Activated CD4-positive, alpha-beta T cell treated with anti-CD3 and anti-CD28 coated beads, Interleukin-2, amount 50 U/mL, for 48 hours (primary cell): ENCODE measurements around the gene AOPEP.

Source experiments
- DNase-seq, 2 experiments: peaks; one replicate each; pipeline ENCODE4 v3.0.0-alpha.2; 2020

The AOPEP gene

DNA sequence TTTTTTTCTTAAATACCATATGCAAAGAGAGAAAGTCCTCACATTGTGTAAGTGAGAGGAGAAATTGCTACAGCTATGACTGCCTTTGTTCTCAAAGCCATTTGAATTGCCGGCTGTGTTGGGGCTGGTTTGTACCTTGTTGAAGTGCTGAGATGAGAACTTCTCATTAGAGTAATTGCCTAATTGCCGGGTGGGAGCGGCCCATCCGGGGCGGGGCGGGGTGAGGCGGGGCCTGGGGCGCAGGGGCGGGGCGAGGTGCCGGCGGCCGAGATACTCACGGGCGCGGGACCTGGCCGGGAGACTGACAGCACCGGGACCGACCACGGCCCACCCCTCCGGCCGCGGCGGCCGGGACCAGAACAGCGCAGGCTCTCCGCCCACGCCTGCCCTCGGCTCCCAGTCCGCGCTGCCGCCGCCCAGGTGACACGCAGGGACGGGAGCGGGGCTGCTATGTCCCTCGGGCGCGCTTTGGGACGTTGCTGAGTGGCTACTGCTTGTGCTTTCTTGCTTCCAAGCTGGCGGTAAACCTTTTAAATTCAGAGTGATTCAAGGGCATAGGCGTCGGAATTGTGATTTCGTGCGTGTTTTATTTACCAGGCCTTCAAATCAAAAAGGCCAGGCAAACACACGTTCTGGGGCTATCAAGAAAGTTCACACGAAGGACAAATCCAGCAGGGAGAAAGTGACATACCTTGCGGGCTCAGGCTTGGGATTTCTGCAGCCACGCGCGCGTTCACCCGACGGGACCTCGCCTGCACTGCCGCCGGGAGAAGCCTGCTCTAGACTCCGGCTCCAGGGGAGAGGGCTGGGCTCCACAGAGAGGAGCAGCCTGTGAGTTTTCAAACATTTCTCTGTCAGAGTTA lies 322.0 kb downstream of the AOPEP start:
- peak; percentile 54 to 59 for DNase-seq

DNA sequence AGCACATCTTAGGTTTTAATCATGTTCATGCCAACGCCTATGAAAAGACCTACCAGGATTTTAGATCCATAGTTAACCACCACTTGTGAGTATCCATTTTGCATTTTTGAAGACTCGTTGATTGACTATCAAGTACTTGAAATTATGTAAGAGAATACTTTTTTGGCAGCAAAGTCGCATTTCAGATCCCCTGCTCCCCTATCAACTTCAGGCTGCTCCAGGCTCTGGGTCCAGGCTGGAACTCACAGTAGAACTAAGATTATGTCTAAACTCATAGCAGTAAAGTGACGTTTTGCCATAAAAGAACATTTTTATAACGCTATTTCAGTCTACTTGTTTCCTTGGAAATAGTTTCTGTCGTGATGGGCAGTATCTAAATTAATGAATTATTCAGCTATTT lies 323.3 kb downstream of the AOPEP start:
- no peak for DNase-seq

DNA sequence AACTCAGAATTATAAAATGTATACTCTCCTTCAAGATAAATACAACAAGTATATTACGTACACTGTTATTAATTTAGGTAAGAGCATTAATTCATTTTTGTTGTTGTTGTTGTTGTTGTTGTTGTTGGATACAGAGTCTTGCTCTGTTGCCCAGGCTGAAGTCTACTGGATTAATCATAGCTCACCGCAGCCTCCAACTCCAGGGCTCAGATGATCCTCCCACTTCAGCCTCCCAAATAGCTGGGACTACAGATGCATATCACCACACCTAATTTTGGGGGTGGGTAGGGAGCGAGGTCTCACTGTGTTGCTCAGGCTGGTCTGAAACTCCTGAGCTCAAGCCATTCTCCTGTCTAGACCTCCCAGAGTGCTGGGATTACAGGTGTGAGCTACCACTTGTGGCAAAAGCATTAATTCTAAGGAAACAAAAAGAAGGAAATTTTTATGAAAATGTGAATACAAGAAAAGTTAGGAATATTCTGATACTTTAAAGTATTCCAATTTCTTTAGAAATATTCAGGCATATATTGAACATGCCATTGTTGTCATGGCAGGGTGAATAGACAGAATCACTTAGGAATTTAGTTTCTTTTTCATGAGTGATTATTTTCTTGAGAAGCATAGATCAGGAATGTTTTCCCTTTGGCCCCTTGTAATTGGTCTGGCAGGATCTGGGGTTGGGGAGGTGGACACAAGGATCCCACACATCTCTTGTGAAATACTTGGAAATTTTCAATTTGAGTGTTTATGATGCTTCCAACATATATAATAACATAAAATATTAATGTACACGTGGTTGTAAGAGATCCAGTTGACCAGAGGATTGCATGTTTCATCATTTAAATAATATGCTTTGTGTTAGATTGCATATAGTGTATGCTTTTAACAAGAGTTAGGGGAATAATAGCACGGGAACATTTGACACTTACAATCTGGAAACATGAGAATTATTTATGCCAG lies 327.4 kb downstream of the AOPEP start:
- DNase-seq: no peak

DNA sequence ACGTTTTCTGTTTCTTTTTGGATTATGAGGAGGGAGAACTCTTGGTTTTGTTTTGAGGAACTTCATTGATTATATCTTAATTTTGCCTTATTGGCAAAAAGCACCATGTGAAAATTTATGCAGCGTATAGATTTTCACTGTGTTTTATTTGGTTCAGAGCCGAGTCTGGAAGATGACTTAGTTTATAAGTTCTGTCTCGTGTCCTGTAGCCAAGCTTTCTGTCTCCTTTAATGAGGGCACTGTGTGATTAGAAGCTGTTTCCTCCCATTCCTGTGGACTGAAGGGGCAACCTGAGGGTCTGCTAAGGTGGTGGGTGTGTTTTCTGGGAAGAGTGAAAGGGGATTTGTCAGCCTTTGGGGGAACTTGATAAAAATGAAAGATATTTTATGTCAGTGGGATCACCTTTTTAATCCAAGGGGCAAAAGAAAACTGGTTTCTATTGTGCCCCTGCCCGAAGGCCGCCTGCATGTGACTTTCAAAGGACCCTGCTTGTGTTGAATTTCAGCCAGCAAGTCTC lies 328.9 kb downstream of the AOPEP start:
- DNase-seq: no peak

DNA sequence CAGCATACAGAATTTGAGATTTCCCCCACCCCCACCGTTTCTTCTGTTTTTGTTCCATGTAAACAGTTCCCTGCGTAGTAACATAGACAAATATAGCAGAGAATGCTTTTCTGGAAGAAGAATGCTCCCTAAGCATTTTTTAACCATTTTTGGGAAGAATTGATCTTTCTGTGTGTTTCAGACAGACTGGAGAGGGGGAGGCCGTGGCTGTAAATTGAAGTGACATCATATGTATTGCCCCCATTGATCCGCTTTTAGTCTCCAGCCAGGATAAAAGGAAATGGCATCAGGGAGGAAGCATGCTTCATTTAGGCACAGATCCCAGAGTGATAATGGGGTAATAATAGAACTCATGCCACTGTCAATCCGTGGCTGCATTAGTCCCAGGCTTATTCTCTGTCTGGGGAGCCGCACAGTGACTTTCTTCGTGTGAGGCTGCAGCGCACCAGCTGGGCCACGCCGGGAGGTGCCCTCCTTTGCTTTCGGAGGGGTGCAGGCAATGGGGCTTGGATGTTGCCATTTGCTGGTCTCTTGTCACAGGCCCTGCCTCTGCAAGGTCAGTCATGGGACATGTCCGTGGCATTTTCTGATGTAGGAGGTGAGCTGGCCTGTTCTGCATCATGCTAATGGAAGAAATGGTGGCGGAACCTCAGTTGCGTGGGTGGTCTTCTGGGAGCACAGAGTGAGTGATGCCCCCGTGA lies 329.5 kb downstream of the AOPEP start:
- no peak for DNase-seq

DNA sequence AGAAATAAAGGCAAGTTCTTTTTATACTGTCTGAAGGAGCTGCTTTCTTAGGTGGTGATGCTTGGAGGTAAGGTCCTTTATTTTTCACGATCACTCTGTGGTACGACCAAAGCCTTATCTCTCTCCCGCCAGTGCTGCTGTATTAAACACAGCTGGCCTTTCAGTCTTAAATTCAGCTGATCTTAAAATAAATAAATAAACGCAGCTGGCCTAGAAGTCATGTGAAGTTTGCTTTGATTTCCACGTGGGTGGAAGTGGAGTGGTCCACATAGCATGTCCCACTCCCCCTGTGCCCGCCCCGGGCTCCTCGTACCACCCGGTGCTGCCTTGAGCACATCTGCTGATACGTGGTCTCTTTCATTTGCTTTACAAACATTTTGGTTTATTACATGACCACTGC lies 330.6 kb downstream of the AOPEP start:
- DNase-seq: no peak

DNA sequence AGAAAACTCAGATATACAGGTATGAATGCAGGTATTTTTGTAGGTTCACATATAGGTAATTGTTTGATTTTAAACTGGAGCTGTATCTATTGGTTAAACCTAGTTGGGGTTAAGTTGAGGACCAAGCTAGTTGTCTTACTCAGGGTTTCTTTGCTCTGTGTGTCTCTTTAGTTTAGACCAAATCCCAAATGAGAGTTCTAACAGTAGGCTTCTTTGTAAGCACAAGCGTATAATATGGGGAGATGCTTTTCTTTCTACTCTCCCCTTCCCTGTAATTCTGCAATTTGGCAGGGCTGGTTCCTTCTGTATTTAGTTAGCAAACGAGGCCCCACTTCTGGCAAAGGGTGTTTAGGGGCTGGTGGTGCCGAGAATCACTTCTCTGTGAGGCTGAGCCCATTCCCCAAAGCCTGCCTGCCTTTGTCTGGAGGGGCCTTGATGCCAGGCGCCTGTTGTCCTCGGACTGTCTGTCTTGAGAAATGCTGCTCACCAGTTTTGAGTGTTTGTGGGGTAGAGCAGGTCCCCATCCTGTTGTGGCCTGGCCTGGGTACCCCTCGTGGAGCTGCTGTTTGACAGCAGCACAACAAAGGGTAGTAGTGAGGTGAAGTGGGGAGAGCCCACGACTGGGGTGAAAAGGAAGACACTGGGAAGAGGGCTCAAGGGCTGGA lies 331.8 kb downstream of the AOPEP start:
- no peak for DNase-seq

DNA sequence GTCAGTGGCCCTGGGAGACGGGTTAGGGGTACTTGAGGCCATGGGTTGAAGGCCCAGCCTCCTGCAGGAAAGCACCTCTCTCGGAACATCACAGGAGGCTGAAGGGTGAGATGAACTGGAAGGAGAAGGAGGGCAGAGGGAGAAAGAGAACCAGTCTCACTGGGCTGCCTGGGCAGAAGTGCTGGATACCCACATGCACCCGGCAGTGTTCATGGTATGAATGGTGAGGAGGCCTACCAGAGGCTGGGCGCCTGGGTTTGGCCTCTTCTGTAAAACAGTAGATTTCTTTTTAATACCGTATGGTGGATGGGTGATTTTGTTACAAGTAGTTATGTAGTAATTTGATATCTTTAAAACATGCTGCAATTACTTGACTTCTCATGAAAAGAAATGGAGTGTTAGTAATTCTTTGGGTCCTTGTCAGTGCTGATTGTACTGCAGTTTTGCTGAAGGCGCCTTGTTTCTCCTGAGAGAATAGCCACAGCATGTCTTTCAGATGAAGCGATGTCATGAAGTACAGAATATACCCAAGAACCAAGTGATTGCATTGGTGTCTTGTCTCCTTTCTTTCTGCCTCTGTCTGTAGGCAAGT lies 332.4 kb downstream of the AOPEP start:
- DNase-seq: no peak

DNA sequence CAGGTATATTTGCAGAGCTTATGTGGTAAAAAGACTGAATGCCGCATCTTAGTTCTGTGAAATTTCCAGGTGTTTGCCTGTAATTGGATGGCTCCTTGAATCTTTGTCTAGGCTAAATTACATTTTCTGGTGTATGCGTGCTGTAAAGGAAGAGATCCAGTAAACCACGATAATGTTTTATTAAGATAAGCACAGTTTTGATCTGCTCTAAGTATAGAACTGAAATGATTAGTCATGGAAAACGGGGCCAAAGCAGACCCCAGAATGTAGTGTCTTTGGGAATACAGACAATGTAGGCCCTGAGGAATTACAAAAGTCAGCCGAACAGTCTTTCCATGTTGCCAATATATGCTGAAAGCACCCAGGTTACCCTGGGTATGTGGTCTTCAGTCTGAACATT lies 333.7 kb downstream of the AOPEP start:
- DNase-seq: no peak

DNA sequence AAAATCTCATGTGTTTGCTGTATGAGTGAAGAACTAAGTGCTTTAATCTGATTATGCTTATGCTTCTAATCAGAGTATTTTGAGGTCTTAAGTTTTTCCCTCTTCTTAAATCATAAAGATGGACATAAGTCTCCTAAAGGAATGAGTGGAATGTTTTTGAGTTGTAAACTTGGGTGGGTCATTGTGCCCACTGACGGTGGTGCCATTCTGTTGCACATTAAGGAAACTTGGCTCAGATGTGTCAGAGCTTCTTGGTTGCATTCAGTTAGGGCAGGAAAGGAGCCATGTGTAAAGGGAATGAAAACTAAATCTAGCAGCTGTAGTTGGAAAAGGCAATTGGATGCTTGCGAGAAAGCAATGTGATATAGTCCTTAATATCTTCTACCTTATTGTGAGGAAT lies 334.4 kb downstream of the AOPEP start:
- DNase-seq: no peak

DNA sequence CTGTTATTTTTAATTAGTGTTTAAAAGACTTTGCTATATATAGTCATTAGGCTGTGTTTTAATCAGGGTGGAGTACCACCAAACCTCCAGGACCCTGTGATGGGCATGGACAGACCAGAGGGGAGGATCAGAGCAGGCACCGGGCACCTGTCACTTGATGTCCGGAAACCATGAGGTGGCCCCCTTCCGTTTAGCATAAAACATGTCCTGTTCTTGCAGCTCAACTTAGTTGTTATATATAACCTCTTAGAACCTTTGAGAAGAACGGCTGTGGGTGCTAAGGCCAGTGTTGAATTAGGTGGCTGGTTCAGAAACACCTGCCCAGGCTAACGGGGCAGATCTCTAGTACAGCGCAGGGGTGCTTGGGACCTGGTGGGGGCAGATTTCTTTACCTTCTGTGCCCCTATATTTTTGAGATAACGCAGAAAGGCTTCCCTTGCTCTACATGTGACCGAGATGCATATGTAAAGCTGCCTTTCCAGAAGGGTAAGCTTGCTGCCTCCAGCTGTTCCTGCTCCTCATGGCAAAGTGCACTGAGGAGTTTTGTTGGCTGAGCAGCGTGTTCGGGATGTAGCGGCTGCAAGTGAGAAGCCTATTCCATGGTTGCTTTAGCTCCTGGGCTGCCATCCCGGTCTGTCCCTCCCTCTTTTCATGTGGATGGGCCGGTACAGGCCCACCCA lies 335.6 kb downstream of the AOPEP start:
- no peak for DNase-seq

DNA sequence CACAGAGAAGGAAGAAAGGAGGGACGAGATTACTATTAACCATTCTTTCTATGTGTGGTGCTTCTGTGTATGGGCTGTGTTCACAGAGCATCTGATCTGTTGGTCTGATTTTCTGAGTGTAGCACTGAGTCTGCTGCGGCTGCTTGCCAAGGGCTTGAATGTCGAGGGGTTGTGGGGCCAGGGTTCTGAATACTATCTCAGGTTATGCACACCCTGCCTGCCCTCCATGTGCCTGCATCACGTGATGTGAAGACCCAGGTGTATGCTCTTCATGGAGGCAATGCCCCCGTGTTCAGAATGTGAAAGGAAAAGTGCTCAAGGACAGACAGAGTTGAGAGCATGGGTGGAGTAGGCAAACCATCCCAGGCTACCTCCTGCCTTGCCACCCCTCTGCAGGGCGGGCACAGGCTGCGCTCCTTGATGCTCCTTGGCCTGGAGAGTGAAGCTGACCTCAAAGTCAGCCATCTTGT lies 336.1 kb downstream of the AOPEP start:
- no peak for DNase-seq

DNA sequence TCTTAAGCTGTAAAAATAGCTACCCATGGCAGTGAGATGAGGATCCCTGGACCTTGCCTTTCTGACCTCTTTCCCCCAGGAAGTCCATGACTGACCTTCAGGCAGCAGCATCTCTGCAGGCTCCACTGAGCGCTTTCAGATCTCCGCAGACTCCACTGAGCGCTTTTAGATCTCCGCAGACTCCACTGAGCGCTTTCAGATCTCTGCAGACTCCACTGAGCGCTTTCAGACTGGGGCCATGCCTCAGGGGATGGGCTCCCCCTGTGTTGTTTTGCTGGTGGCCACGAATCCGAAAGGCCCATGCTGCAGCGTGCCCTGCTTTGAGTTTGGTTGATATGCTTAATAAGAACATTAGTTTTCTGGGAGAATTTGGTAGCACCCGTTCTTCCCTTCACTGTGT lies 336.8 kb downstream of the AOPEP start:
- DNase-seq: no peak

DNA sequence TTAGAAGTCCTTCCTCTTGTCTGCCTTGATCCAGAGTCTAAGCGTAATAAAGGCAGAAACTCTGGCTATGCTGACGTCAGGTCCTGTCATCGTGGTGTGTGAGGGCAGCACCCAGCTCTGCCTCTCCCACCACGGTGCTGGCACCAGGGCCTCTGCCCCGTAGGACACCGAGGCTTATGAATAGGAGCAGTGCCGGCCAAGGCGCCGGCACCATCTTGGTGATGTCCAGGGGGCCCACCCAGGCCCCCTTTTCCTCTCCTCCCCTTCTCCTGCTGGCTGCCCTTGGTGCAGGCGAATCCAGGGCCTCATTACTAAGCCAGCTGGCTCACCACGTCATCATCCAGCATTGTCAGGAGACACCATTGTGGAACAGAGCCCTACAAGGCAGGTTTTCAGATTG lies 338.7 kb downstream of the AOPEP start:
- no peak for DNase-seq

DNA sequence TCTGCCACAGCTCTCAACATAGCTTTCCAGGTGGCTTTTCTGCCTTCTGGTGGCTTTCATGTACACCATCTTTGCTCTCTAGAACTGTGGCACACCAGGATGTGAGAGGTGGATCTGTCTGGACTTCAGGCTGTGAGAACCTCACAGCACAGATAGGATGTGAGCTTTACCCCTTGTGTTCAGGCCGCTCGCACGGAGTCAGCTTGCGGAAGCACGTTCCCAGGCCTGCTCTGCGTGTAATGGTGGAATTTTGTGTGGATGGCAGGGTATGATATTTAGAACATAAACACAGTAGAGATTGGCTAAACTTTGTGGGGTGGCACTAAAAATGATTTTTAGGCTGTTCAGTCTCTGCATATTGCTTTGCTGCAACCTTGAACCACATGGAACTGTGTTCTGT lies 340.6 kb downstream of the AOPEP start:
- DNase-seq: no peak

DNA sequence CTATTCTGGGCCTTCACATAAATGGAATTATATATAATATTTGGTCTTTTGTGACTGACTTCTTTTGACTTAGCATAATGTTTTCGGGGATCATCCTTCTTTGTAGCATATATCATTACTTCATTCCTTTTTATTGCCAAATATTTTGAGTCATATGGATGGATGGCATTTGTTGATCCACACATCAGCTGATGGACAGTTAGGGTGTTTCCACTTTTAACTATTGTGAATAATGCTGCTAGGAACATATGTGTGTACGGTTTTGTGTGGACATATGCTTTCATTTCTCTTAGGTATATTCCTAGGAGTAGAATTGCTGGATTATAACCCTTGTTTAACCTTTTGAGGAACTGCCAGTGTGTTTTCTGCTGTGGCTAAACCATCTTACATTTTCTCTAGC lies 341.4 kb downstream of the AOPEP start:
- no peak for DNase-seq

DNA sequence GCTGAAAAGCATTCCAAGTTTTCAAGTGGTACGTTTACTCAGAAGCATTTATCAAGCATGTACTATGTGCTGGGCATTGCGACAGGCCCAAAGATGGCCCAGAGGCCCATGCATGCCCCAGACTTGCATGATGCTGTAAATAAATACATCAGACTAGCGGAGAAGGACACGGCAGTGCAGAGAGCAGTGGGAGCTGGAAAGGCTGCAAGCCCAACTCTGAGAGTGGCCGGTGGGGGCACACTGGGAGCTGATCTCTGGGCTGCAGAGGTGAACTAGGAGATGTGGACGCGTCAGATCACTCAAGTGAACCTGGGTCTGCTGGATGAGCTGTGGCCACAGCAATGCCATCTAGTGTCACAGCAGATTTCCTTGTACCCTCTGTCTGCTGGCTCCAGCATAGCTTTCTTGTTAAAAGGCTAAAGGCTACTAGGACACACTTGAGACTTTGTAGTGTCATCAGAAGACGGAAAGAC lies 344.1 kb downstream of the AOPEP start:
- no peak for DNase-seq

DNA sequence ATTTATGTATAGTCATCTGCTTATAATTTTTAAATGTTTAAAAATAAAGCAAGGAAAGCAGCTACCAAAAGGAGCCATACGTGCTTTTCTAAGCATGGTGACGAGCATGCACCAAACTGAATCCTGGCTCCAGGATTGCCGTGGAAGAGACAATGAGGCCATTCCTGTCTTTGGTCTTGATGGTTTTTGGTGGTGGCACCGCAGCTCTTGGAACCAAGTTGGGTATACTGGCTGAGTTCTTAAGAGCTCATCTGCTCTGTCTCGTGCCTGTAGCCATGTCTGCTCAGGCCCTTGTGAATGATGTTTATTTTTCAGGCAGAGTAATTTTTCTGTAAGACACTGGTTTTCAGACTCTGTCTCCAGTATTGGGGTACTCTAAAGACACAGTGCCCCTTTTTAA lies 345.0 kb downstream of the AOPEP start:
- DNase-seq: no peak

DNA sequence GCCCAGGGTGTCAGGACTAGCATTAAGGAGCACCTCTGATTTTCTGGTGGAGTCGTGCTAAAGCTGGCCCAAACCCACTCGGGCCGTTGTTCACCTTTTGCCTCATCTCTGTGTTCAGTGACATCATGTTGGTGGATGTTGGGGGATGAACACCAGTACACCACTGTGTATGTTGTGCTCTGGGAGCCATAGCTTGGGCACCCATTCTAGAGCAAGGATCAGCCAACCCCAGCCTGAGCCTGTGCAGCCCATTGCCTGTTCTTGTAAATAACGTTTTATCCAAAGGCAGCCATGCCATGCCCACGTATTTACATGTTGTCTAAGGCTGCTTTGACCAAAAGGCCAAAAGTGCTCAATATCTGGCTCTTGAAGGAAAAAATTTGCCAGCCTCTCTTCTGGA lies 345.4 kb downstream of the AOPEP start:
- no peak for DNase-seq

DNA sequence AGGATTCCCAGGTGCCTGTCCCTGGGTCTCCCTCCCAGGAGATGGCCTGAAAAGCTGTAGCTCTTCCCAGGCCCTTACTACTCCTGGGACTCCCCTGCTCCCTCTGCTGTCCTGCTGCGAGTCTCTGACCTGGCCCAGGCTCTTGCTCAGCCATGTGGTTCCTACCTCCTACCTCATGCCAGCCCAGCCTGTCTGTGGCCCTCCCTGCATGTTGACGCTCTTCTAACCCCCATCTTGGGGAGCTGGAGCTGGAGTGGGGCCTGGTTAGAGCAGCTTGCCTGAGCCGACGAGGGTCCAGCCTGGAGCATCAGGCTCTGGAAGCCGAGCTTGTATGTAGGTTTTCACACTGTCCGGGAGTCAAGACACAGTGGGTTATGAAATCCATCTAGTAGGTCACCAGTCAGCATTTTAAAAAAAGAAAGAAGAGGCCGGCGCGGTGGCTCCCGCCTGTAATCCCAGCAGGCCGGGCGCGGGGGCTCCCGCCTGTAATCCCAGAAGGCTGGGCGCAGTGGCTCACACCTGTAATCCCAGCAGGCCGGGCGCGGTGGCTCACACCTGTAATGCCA lies 346.6 kb downstream of the AOPEP start:
- DNase-seq: no peak

DNA sequence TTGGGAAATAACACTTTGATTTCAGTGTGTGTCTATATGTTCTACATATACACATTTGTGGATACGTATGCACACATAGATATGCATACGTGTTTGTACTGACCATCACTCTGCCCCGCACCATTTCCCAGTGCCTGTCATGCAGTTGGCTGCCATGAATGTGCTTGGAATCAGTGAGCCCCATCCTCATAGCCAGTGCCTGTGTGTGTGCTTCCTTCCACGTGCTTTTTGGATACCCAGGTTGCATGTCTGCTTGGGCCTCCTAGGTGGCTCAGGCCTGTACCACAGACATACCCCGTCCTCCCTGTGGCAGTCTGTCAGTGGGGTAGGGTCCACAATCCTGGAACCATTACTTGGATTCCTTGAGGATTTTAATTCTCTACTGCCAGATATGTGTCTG lies 347.4 kb downstream of the AOPEP start:
- DNase-seq: no peak
